SH-SY5Y (cell line): Measurements from ENCODE around the gene MRPL50.

Experiments
- GATA2 ChIP-seq: IDR thresholded peaks from 2 replicates; pipeline ENCODE4 v1.6.1; 2011; ENCODE audit warnings: mild to moderate bottlenecking, low read depth, low read length
- GATA3 ChIP-seq: IDR thresholded peaks from 2 replicates; pipeline ENCODE4 v1.6.1; 2011; ENCODE audit warnings: low read depth, mild to moderate bottlenecking, low read length, moderate library complexity

DNA sequence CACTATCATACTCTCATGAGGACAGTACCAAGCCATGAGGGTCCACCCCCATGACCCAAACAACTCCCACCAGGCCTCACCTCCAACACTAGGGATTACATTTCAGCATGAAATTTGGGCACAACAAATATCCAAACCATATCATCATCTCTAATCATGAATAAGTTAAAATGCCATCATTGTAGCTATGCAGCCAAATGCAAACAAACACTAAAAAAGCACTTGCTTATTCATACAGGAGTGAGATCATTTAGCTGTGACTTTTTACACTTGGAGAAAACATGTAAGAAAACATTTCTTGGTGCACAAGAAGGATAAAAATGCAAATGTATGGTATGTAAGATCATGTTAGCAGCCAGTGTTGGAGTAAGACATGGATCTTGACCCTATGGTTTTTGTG, 37.8 kb downstream of the MRPL50 start:
- TF ChIP-seq GATA3 (no peak), GATA2 (no peak)
